ENCODE data around the gene CFAP97D2.

- TF ChIP-seq CTCF (IDR thresholded peaks at IDR 0.05) (no peak), POLR2A (IDR thresholded peaks at IDR 0.05; ENCODE audit: low read depth) (no peak)
These were observed 84.5 kb downstream of the CFAP97D2 start for GRCh38 chr13:114263578-114263977.
